GM03348 (cell line): Measurements from ENCODE around the gene RFPL2.
"Not testable (repeated sequence)": the region's sequence is repeated elsewhere in the genome, so short reads cannot be mapped to it uniquely, and the experiment has no call there.

Source experiments
- DNase-seq: peaks from one replicate; pipeline ENCODE4 v3.0.0; 2012; ENCODE audit warnings: low spot score

Gene RFPL2

GRCh38 chr22:32164075-32164860, 40.6 kb downstream of the RFPL2 start:
- no peak for DNase-seq

- not testable (repeated sequence) for DNase-seq
These were observed 44.5 kb downstream of the RFPL2 start for GRCh38 chr22:32160411-32160810.

GRCh38 chr22:32158712-32159533, 46.0 kb downstream of the RFPL2 start, which contains the start of gene C22orf42:
Gene C22orf42, minus strand, starts transcription at chr22:32159303. Its CDS starts 88 bp downstream, at chr22:32159215.
- DNase-seq: no peak

- DNase-seq: not testable (repeated sequence)
These were observed 47.2 kb downstream of the RFPL2 start for GRCh38 chr22:32157632-32158031.

GRCh38 chr22:32154727-32155126, 50.1 kb downstream of the RFPL2 start:
- not testable (repeated sequence) for DNase-seq

- not testable (repeated sequence) for DNase-seq
These were observed 53.2 kb downstream of the RFPL2 start for GRCh38 chr22:32151641-32152040.

GRCh38 chr22:32150647-32151046, 54.2 kb downstream of the RFPL2 start:
- not testable (repeated sequence) for DNase-seq

- DNase-seq: not testable (repeated sequence)
These were observed 56.5 kb downstream of the RFPL2 start for GRCh38 chr22:32148372-32148771.

GRCh38 chr22:32147128-32147527, 57.7 kb downstream of the RFPL2 start:
- not testable (repeated sequence) for DNase-seq

GRCh38 chr22:32144496-32145274, 60.2 kb downstream of the RFPL2 start:
- no peak for DNase-seq

- DNase-seq: no peak
These were observed 62.3 kb downstream of the RFPL2 start for GRCh38 chr22:32142600-32142999.

GRCh38 chr22:32140688-32141087, 64.2 kb downstream of the RFPL2 start:
- DNase-seq: not testable (repeated sequence)
